Activated naive CD8-positive, alpha-beta T cell treated with anti-CD3 and anti-CD28 coated beads, Interleukin-2, amount 10 ng/mL, durations not matched to agents 7 days and 5 days (primary cell): ENCODE results near the gene DDAH1. TPM values are rescaled to one million over a fixed set of nuclear protein-coding genes. Genes with fewer than 3 reads are reported as not detected.

Source experiments
- ATAC-seq: fragments of 150-1000 bp; cut with Tn5 transposase; one replicate; pipeline ENCODE4 v1.10.0; 2021; ENCODE audit warnings: low read depth, moderate library complexity
- POLR2A ChIA-PET: fragments of 350-600 bp; sonication (Branson Sonifier 250); formaldehyde crosslinking; loops from one replicate; lab custom pipeline; 2021; ENCODE audit warnings: antibody characterized with exemption; lab: Charles Lee
- DNase-seq: peaks from one replicate; pipeline ENCODE4 v3.0.0; 2021
- H3K27ac Mint-ChIP-seq: one replicate; pipeline ENCODE4 v1.8.0; 2022; ENCODE audit warnings: mild to moderate bottlenecking, mixed read lengths
- H3K27me3 Mint-ChIP-seq: one replicate; pipeline ENCODE4 v1.8.0; 2022; ENCODE audit warnings: mild to moderate bottlenecking, moderate library complexity, mixed read lengths
- H3K36me3 Mint-ChIP-seq: one replicate; pipeline ENCODE4 v1.8.0; 2021; ENCODE audit warnings: mild to moderate bottlenecking, mixed read lengths
- H3K4me1 Mint-ChIP-seq: one replicate; pipeline ENCODE4 v1.8.0; 2021; ENCODE audit warnings: mixed read lengths
- H3K4me3 Mint-ChIP-seq: one replicate; pipeline ENCODE4 v1.8.0; 2022; ENCODE audit warnings: mild to moderate bottlenecking, moderate library complexity, mixed read lengths
- H3K9me3 Mint-ChIP-seq: one replicate; pipeline ENCODE4 v1.8.0; 2021; ENCODE audit warnings: mixed read lengths
- total RNA-seq, 2 experiments: library from RNA; stranded (reverse); gene quantifications; one replicate each; pipeline ENCODE4 v1.2.3, GENCODE V29; 2021

The DDAH1 gene
- total RNA-seq, 2 experiments from 2014 or later = not detected

GRCh38 chr1:85314726-85315125 lies 150.2 kb downstream of the DDAH1 start:
- POLR2A ChIA-PET = no interaction called here
- no peak overlapping the region for H3K27ac Mint-ChIP-seq
- H3K36me3 Mint-ChIP-seq = no peaks in the 10 kb centered on the region
- H3K27me3 Mint-ChIP-seq = peaks cover 56% of the 10 kb centered on the region
- no peaks in the 10 kb centered on the region for H3K9me3 Mint-ChIP-seq
- DNase-seq (no peak), ATAC-seq (no peak)
- H3K4me1 Mint-ChIP-seq = no peaks in the 10 kb centered on the region
- H3K4me3 Mint-ChIP-seq = no peak overlapping the region

- Mint-ChIP-seq H3K36me3 (no peaks in the 10 kb centered on the region), H3K9me3 (no peaks in the 10 kb centered on the region), H3K4me1 (no peaks in the 10 kb centered on the region), H3K27ac (no peak overlapping the region), H3K4me3 (no peak overlapping the region), H3K27me3 (peaks cover 57% of the 10 kb centered on the region)
- DNase-seq = no peak
- POLR2A ChIA-PET = no interaction called here
- no peak for ATAC-seq
Measured at GRCh38 chr1:85313888-85314696, 150.9 kb downstream of the DDAH1 start.

- ATAC-seq (no peak), DNase-seq (no peak)
- no peak overlapping the region for H3K4me3 Mint-ChIP-seq
- H3K9me3 Mint-ChIP-seq = no peaks in the 10 kb centered on the region
- H3K27me3 Mint-ChIP-seq = peaks cover 50% of the 10 kb centered on the region
- POLR2A ChIA-PET = no interaction called here
- peaks cover 2% of the 10 kb centered on the region for H3K4me1 Mint-ChIP-seq
- no peak overlapping the region for H3K27ac Mint-ChIP-seq
- no peaks in the 10 kb centered on the region for H3K36me3 Mint-ChIP-seq
Measured at GRCh38 chr1:85311818-85312217, 153.1 kb downstream of the DDAH1 start.

GRCh38 chr1:85308833-85309350 lies 156.1 kb downstream of the DDAH1 start:
- Mint-ChIP-seq H3K4me1 (peaks cover 2% of the 10 kb centered on the region), H3K27ac (no peak overlapping the region), H3K27me3 (peaks cover 59% of the 10 kb centered on the region), H3K9me3 (no peaks in the 10 kb centered on the region), H3K4me3 (no peak overlapping the region), H3K36me3 (no peaks in the 10 kb centered on the region)
- DNase-seq (no peak), ATAC-seq (no peak)
- POLR2A ChIA-PET = interaction anchor here (0.5 kb wide), 1 partner anchor 597 kb away, joined by 3 read pairs; no protein-coding TSS in a partner anchor

GRCh38 chr1:85307987-85308832 lies 156.7 kb downstream of the DDAH1 start:
- no peaks in the 10 kb centered on the region for H3K36me3 Mint-ChIP-seq
- DNase-seq (peak; percentile 68), ATAC-seq (peak; percentile 88)

GRCh38 chr1:85306236-85306635 lies 158.7 kb downstream of the DDAH1 start:
- POLR2A ChIA-PET = interaction anchor here (0.6 kb wide), 1 partner anchor 1542 kb away, joined by 3 read pairs; no protein-coding TSS in a partner anchor
- H3K9me3 Mint-ChIP-seq = no peaks in the 10 kb centered on the region
- H3K27ac Mint-ChIP-seq = no peak overlapping the region
- H3K4me1 Mint-ChIP-seq = peaks cover 2% of the 10 kb centered on the region
- no peaks in the 10 kb centered on the region for H3K36me3 Mint-ChIP-seq
- peaks cover 63% of the 10 kb centered on the region for H3K27me3 Mint-ChIP-seq
- ATAC-seq (no peak), DNase-seq (no peak)
- H3K4me3 Mint-ChIP-seq = no peak overlapping the region

More at GRCh38 chr1:85307987-85308832, 156.7 kb downstream of the DDAH1 start:
- Mint-ChIP-seq H3K9me3 (no peaks in the 10 kb centered on the region), H3K27me3 (peaks cover 57% of the 10 kb centered on the region), H3K27ac (no peak overlapping the region), H3K4me1 (peaks cover 2% of the 10 kb centered on the region), H3K4me3 (no peak overlapping the region)
- POLR2A ChIA-PET = no interaction called here

GRCh38 chr1:85303440-85304162 lies 161.4 kb downstream of the DDAH1 start:
- peaks cover 49% of the 10 kb centered on the region for H3K27me3 Mint-ChIP-seq
- no peak for DNase-seq
- no peaks in the 10 kb centered on the region for H3K36me3 Mint-ChIP-seq
- H3K4me3 Mint-ChIP-seq = no peak overlapping the region
- POLR2A ChIA-PET = no interaction called here
- no peaks in the 10 kb centered on the region for H3K9me3 Mint-ChIP-seq
- peaks cover 4% of the 10 kb centered on the region for H3K4me1 Mint-ChIP-seq
- ATAC-seq = no peak
- H3K27ac Mint-ChIP-seq = no peak overlapping the region

- Mint-ChIP-seq H3K4me1 (peaks cover 15% of the 10 kb centered on the region), H3K27me3 (peaks cover 42% of the 10 kb centered on the region), H3K27ac (no peak overlapping the region), H3K4me3 (no peak overlapping the region), H3K36me3 (no peaks in the 10 kb centered on the region), H3K9me3 (no peaks in the 10 kb centered on the region)
- DNase-seq (no peak), ATAC-seq (no peak)
- POLR2A ChIA-PET = no interaction called here
Measured at GRCh38 chr1:85300140-85300539, 164.8 kb downstream of the DDAH1 start.

GRCh38 chr1:85297855-85298629 lies 166.9 kb downstream of the DDAH1 start:
- ATAC-seq (peak; percentile 88), DNase-seq (peak; percentile 41)
- Mint-ChIP-seq H3K36me3 (no peaks in the 10 kb centered on the region), H3K4me3 (peak overlapping the region; percentile 8), H3K27me3 (peaks cover 39% of the 10 kb centered on the region), H3K9me3 (no peaks in the 10 kb centered on the region), H3K27ac (no peak overlapping the region), H3K4me1 (peaks cover 15% of the 10 kb centered on the region)
- POLR2A ChIA-PET = interaction anchor here (2.3 kb wide), 1 partner anchor 22 kb away, joined by 8 read pairs; the partner anchor contains the start of gene BCL10

GRCh38 chr1:85297538-85297854 lies 167.5 kb downstream of the DDAH1 start:
- POLR2A ChIA-PET = interaction anchor here (2.3 kb wide), 1 partner anchor 21 kb away, joined by 8 read pairs; the partner anchor contains the start of gene BCL10
- ATAC-seq = no peak
- Mint-ChIP-seq H3K4me3 (peak overlapping the region; percentile 8), H3K27ac (no peak overlapping the region), H3K4me1 (peaks cover 15% of the 10 kb centered on the region), H3K27me3 (peaks cover 39% of the 10 kb centered on the region), H3K36me3 (no peaks in the 10 kb centered on the region), H3K9me3 (no peaks in the 10 kb centered on the region)
- DNase-seq = no peak

GRCh38 chr1:85296980-85297379 lies 168.0 kb downstream of the DDAH1 start:
- POLR2A ChIA-PET = no interaction called here

GRCh38 chr1:85295654-85296053 lies 169.3 kb downstream of the DDAH1 start:
- peaks cover 15% of the 10 kb centered on the region for H3K4me1 Mint-ChIP-seq
- H3K36me3 Mint-ChIP-seq = no peaks in the 10 kb centered on the region
- H3K27ac Mint-ChIP-seq = no peak overlapping the region
- H3K4me3 Mint-ChIP-seq = no peak overlapping the region
- no peak for ATAC-seq
- DNase-seq = no peak
- peaks cover 31% of the 10 kb centered on the region for H3K27me3 Mint-ChIP-seq
- POLR2A ChIA-PET = interaction anchor here (0.7 kb wide), 1 partner anchor 36 kb away, joined by 4 read pairs; the partner anchor contains the start of gene C1orf52
- H3K9me3 Mint-ChIP-seq = no peaks in the 10 kb centered on the region

More at GRCh38 chr1:85296980-85297379, 168.0 kb downstream of the DDAH1 start:
- H3K27me3 Mint-ChIP-seq = peaks cover 35% of the 10 kb centered on the region
- no peak overlapping the region for H3K27ac Mint-ChIP-seq
- H3K9me3 Mint-ChIP-seq = no peaks in the 10 kb centered on the region
- H3K4me3 Mint-ChIP-seq = no peak overlapping the region
- peaks cover 15% of the 10 kb centered on the region for H3K4me1 Mint-ChIP-seq
- no peaks in the 10 kb centered on the region for H3K36me3 Mint-ChIP-seq
- ATAC-seq = no peak
- DNase-seq = no peak
